Vagina (tissue), 2 donors: ENCODE results near the gene DNMT3A. TPM values are rescaled to one million over a fixed set of nuclear protein-coding genes. Genes with fewer than 3 reads are reported as not detected.

Experiments
- DNase-seq, 2 donors: peaks; one replicate each; pipeline ENCODE4 v3.0.0-alpha.2; 2017; ENCODE audit errors: extremely low spot score in 2 of 2
- H3K27ac ChIP-seq: fragments of 200-600 bp; sonication (generic); one replicate; pipeline ENCODE4 v1.5.1; 2019
- H3K27me3 ChIP-seq: fragments of 200-600 bp; sonication (generic); one replicate; pipeline ENCODE4 v1.5.1; 2019
- H3K36me3 ChIP-seq, 2 donors: fragments of 200-600 bp; sonication (generic); one replicate each; pipeline ENCODE4 v1.5.1; 2017 to 2019
- H3K4me1 ChIP-seq: fragments of 200-600 bp; sonication (generic); one replicate; pipeline ENCODE4 v1.5.1; 2019
- H3K4me3 ChIP-seq, 2 donors: fragments of 200-600 bp; sonication (generic); 1 replicate in 1 of 2; 2 replicates in 1 of 2; pipeline ENCODE4 v1.5.1; 2016 to 2019
- H3K9me3 ChIP-seq: fragments of 200-600 bp; sonication (generic); one replicate; pipeline ENCODE4 v1.5.1; 2019
- CTCF ChIP-seq, 3 experiments: fragments of 450-650 bp in 2 of 3; fragments of 200-600 bp in 1 of 3; sonication (generic) in 1 of 3; IDR thresholded peaks; one replicate each; pipeline ENCODE4 v1.5.1; 2017 to 2019; ENCODE audit warnings: antibody characterized with exemption in 3 of 3, mild to moderate bottlenecking in 2 of 3, moderate library complexity in 2 of 3
- POLR2A ChIP-seq, 2 donors: fragments of 450-650 bp; IDR thresholded peaks; one replicate each; pipeline ENCODE4 v1.6.1; 2017; ENCODE audit warnings: antibody characterized with exemption in 2 of 2, mild to moderate bottlenecking in 2 of 2, moderate library complexity in 2 of 2
- POLR2AphosphoS5 ChIP-seq, 2 donors: sonication (generic); formaldehyde crosslinking; IDR thresholded peaks; one replicate each; pipeline ENCODE4 v1.9.0; 2017; ENCODE audit warnings: antibody characterized with exemption in 2 of 2, mild to moderate bottlenecking in 2 of 2, low read depth in 1 of 2; ENCODE audit not compliant: insufficient read depth in 1 of 2
- intact Hi-C: fragments of 100-400 bp; cut with DNase I; formaldehyde crosslinking; loops from one replicate; pipeline ENCODE4 v1.15.1; 2023
- total RNA-seq: library from RNA; depleted of rRNA; stranded (reverse); fragments of >200 nt; gene quantifications from one replicate; pipeline ENCODE4 v1.2.3, GENCODE V29; 2016

DNMT3A gene
- total RNA-seq, 1 donor from 2014 or later, result 28.0 TPM

DNA sequence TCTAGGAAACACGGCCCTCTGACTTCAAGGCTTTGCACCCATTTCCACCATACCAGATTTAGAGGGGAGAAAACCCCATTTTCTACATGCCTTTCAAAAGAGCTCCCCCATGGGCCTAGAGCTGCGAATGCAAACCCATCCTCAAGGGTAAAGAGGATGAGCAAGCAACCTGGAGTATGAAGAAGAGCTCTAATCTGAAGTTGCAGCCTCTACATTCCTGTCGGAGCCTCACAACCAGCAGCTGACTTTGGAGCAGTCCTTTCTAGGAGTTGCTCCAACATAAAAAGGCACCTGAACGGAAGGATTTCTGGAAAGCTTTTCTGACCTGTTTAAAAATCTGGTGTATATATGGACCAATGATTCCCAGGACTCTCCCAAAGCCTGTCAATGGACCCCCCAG is 91.9 kb downstream of the DNMT3A start:
- no peaks in the 10 kb centered on the region for H3K27me3 ChIP-seq
- H3K36me3 ChIP-seq, result peaks cover 0 to 36% of the 10 kb centered on the region in 2 donors
- H3K4me3 ChIP-seq, result no peak overlapping the region
- peaks cover 25% of the 10 kb centered on the region for H3K4me1 ChIP-seq
- no peaks in the 10 kb centered on the region for H3K9me3 ChIP-seq
- TF ChIP-seq POLR2AphosphoS5 (IDR thresholded peaks at IDR 0.05; ENCODE audit: insufficient read depth in 1 of 2, low read depth in 1 of 2) (no peak), POLR2A (IDR thresholded peaks at IDR 0.05) (no peak), CTCF (IDR thresholded peaks at IDR 0.05) (no peak)
- intact Hi-C loops, result no loop called here
- no peak for DNase-seq
- no peak overlapping the region for H3K27ac ChIP-seq

- H3K9me3 ChIP-seq, result no peaks in the 10 kb centered on the region
- intact Hi-C loops, result no loop called here
- TF ChIP-seq CTCF (IDR thresholded peaks at IDR 0.05), result no peak
- no peak for TF ChIP-seq POLR2A (IDR thresholded peaks at IDR 0.05)
- TF ChIP-seq POLR2AphosphoS5 (IDR thresholded peaks at IDR 0.05; ENCODE audit: insufficient read depth in 1 of 2, low read depth in 1 of 2), result no peak
- DNase-seq, result no peak
- H3K4me3 ChIP-seq, result no peak overlapping the region
- H3K36me3 ChIP-seq, result peaks cover 7 to 54% of the 10 kb centered on the region in 2 donors
- H3K27ac ChIP-seq, result no peak overlapping the region
- H3K4me1 ChIP-seq, result peaks cover 20% of the 10 kb centered on the region
- H3K27me3 ChIP-seq, result no peaks in the 10 kb centered on the region
These were observed 93.8 kb downstream of the DNMT3A start for GRCh38 chr2:25247792-25248512.

GRCh38 chr2:25246558-25247290 is 95.0 kb downstream of the DNMT3A start:
- Histone ChIP-seq H3K27ac (no peak overlapping the region), H3K36me3 (peaks cover 7 to 65% of the 10 kb centered on the region in 2 donors), H3K4me1 (peaks cover 13% of the 10 kb centered on the region), H3K27me3 (no peaks in the 10 kb centered on the region), H3K9me3 (no peaks in the 10 kb centered on the region), H3K4me3 (no peak overlapping the region)
- intact Hi-C loops, result no loop called here
- no peak for DNase-seq
- TF ChIP-seq POLR2A (IDR thresholded peaks at IDR 0.05) (no peak), POLR2AphosphoS5 (IDR thresholded peaks at IDR 0.05; ENCODE audit: insufficient read depth in 1 of 2, low read depth in 1 of 2) (no peak), CTCF (IDR thresholded peaks at IDR 0.05) (no peak)

DNA sequence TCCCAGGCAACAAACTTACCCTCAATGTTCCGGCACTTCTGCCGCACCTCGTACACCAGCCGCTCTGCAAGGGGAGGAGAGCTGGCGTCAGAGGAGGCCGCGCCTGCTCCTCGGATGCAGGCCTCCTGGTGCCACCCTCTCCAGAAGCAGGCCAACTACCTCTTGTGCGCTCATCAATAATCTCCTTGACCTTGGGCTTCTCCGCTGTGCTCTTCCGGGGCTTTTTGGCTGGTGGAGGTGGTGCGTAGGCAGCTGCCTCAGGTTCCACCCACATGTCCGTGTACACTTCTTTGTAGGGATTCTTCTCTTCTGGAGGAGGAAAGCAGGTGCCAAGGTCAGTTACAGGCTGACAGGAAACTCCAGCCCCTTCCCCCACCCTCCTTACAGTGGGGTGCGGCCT is 95.7 kb downstream of the DNMT3A start:
- peaks cover 7 to 71% of the 10 kb centered on the region in 2 donors for H3K36me3 ChIP-seq

More for the DNA sequence above, 95.7 kb downstream of the DNMT3A start:
- Histone ChIP-seq H3K4me3 (no peak overlapping the region), H3K27me3 (no peaks in the 10 kb centered on the region), H3K4me1 (peaks cover 6% of the 10 kb centered on the region), H3K9me3 (no peaks in the 10 kb centered on the region), H3K27ac (no peak overlapping the region)
- intact Hi-C loops, result no loop called here
- no peak for TF ChIP-seq POLR2A (IDR thresholded peaks at IDR 0.05)
- TF ChIP-seq POLR2AphosphoS5 (IDR thresholded peaks at IDR 0.05; ENCODE audit: insufficient read depth in 1 of 2, low read depth in 1 of 2), result no peak
- TF ChIP-seq CTCF (IDR thresholded peaks at IDR 0.05), result no peak
- DNase-seq, result no peak
